NCI-H187 treated with DMSO at 0.1 percent for 48 hours (cell line): ENCODE data around the gene TEP1.
A peak's percentile ranks its signal among the peaks of the same experiment; 100 is the strongest.
"Not testable (repeated sequence)": the region's sequence is repeated elsewhere in the genome, so short reads cannot be mapped to it uniquely, and the experiment has no call there.

ENCODE experiments used
- DNase-seq: peaks from one replicate; lab custom pipeline; 2025; lab: John Stamatoyannopoulos, UW

The TEP1 gene

DNA sequence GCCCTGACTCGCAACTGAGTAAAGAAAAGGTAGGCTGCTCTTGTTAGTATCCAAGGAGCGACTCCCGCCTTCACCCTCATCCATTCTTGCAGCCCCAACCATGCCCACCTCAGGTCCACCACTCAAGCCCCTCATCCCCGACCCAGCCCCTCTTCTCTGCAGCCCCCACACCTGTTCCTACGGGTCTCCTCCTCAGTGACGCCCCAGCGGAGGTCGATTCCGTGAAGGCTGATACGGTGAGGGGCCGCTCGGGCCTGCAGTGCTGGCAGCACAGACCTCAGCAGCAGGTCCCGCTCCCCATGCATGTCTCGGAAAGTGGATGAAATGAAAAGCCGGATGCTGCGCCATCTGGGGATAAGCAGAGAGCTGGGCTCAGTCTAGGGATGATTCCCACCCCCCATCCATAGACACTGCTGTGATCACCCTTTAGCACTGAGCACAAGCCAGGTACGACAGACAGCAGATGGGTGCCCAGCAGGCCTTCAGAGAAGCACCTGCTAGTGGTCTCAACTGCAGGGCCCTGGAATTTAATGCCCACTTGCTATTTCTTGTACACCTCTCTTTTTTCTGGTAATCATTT is 26.9 kb downstream of the TEP1 start:
- no peak for DNase-seq

DNA sequence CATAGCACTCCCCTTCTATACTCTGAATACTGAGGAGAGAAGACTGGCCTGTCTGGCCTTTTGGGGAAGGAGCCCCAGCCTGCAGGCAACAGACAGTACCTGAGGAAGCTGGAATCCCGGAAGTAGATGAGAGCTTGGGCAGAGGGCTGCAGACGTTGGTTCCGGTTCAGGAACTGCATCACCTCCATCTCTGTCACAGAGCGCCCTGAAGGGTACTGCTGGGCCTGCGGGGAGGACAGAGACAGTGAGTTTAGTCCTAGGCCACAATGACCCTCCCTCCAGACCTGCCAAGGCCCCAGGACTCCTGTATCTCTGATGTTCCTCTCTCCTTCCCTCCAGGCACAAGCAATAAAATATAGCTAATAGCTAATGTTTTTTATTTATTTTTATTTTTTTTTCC is 28.4 kb downstream of the TEP1 start:
- no peak for DNase-seq

- no peak for DNase-seq
These were observed 29.0 kb downstream of the TEP1 start for GRCh38 chr14:20384321-20384720.

DNA sequence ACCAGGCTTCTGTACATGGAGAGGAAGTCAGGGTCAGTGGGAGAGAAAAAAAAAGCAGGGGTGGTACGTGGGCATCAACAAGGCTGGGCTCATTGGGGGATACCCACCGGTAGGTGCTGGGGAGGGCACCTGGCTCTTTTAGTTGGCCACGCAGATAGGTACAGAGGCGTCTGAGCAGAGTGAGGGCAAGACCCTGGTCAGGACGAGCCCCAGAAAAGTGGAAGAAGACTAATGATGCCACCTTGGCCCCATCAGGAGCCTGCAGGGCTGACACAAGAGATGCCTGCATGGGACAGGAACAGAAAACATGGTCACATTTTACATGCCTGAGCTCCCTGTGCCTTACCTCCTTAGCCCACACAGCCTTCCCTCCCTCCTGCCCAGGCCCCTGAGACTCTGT is 29.7 kb downstream of the TEP1 start:
- DNase-seq, result no peak

DNA sequence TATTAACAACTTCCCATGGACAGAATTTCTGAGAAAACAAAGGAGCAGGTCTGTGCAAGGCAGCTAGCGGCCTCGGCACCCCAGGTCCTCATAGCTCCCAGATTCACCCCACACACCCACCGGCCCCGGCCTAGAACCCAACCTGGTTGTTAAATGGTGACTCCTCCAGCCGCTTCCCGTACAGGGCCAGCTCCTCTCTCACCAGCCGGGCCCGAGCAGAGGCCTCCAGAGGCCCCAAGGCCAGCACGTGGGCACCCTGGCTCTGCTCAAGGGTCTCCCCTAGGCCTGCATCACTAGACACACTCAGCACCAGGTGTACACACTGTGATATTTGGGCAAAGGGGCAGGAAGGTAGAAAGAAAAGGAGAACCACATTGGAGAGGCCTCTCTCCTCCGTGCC is 30.3 kb downstream of the TEP1 start:
- no peak for DNase-seq

DNA sequence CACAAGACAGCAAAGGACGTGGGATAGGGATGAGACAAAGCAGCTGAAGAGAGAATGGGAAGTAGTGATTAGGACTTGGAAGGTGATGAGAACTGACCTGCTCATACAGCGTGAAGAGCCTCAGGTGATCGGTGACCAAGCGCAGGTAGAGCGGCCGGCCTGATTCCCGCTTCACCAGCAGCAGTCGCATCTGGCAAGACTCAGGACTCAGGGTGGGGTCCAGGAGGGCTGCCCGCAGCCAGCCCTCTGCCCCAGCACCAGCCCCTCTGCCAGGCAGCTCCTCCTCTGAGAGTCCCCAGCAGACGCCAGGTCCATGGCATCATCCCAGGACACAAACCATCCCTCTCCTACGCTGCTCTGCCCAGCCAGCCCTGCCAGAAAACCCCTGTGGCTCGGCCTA is 30.8 kb downstream of the TEP1 start:
- DNase-seq, result no peak

- DNase-seq, result no peak
These were observed 32.0 kb downstream of the TEP1 start for GRCh38 chr14:20381341-20381740.

GRCh38 chr14:20380681-20381080 is 32.6 kb downstream of the TEP1 start:
- no peak for DNase-seq

GRCh38 chr14:20379743-20380142 is 33.6 kb downstream of the TEP1 start:
- DNase-seq, result no peak

DNA sequence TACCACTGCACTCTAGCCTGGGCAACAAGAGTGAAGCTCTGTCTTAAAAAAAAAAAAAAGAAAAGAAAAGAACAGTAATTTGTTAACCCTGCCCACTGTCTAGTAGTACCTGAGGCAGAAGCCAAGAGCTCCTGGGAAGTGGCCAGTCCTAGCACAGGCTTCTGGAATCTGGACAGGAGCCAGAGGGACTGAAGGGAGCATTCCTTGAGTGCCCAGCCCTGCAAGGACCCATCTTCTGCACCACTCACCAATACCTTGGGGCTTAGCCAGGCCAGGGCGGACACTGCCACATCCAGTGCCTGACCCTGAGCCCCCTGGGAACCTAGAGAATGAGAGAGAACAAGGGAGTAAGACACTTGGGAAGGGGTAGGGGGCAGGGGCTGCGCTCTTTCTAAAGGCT is 36.1 kb downstream of the TEP1 start:
- DNase-seq, result no peak

DNA sequence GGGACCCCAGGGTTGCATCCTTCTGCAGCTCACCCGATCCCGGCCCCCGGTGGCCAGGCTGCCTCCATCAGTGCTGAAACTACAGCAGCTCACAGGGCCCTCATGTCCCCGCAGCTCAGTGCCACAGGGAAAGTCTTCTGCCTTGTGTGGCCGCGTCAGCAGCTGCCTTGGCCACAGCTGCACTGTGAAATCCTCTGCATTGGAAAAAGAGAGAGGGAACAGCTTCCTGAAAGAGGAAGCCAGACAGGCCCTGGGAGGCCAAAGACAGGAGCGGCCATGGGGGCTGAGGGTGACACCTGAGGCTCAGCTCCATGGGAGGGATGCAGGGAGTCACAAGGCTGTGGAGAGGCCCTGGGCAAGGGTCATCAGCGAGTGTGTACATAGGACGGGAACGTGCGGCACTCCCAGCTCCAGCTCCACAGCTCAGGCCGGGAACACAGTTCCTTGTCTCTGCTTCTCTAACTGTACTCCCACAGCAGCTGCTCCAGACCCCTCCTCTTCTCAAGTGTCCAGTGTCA is 37.2 kb downstream of the TEP1 start:
- DNase-seq, result no peak

DNA sequence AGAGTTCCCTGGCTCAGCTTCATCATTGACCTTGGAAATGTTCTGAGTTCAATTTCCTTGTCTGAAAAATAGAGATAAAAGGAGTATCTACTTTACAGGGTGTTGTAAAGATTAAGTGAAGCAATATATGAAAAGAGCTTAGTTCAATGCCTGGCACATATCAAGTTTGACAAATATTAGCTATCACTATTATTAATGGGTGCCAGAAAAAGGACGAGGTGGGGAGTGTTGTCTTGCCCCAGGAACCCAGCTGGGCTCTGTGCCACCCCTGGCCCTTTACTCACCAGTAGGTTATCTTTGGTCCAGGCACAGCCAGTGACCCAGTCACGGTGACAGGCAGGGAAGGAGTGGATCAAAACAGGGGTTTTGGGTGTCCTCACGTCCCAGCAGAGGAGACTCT is 37.8 kb downstream of the TEP1 start:
- DNase-seq, result no peak

GRCh38 chr14:20372796-20373195 is 40.5 kb downstream of the TEP1 start:
- no peak for DNase-seq

DNA sequence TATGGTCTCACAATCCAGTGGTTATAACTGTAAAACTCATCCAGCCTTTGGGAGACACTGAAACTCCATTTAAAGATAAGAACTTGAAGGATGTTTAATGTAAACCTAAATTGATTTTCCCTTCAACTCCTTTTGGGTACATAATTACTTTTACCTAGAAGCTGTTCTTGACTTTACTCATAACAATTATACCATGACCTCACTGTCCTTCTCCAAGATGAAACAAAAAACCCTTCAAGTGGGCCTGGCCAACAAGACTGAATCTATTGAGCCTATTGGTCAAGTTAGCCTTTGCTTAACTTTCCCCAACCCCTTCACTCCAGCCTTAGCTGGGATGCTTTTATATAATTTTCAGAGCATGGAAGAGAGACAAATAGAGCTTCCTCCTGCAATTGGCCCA is 47.4 kb downstream of the TEP1 start:
- no peak for DNase-seq

DNA sequence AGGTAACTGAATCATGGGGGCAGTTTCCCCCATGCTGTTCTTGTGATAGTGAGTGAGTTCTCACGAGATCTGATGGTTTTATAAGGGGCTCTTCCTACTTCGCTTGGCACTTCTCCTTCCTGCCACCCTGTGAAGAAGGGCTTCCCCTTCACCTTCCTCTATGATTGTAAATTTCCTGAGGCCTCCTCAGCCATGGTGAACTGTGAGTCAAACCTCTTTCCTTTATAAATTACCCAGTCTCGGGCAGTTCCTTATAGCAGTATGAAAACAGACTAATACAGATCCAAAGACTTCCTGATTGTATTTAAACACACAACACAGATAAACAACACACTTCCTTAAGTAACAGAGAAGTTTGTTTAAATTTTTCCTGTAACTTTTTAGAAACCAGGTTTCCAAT is 54.8 kb downstream of the TEP1 start:
- DNase-seq, result not testable (repeated sequence)

- DNase-seq, result no peak
These were observed 56.9 kb downstream of the TEP1 start for GRCh38 chr14:20356422-20356821.

DNA sequence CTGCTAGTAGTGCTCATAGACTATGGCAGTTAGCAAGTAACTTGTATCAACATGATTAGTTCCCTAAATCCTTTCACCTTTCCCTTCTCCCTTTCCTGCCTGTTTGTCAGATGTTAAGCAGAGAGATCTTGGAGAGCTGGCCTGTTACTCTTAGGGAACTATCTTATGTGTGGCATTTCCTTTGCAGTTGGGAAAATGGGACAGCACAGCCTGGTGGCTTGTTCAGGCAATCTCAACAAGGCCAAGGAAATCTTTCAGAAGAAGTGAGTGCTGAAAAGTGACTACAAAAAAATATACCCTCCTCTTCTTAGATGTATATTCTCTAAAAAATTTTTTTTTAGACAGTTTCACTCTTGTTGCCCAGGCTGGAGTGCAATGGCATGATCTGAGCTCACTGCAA is 62.4 kb downstream of the TEP1 start:
- no peak for DNase-seq

- no peak for DNase-seq
These were observed 63.0 kb downstream of the TEP1 start for GRCh38 chr14:20350282-20350681.

GRCh38 chr14:20347747-20348146 is 65.6 kb downstream of the TEP1 start:
- DNase-seq, result no peak

GRCh38 chr14:20346713-20347112 is 66.6 kb downstream of the TEP1 start:
- no peak for DNase-seq

DNA sequence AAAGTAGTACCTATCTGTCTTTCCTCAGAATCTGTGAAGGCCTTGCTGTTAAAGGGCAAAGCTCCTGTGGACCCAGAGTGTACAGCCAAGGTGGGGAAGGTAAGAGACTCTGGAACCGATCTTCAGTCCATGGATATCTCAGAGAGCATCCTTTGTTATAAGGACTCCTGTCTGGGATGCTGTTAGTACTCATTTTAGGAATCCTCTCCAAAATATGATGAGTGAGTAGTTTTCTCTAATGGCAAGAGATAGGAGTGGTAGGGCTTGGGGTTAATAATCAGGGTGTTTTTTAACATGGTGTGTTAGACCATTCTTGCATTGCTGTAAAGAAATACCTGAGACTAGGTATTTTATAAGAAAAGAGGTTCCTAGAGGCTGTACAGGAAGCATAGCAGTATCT is 67.9 kb downstream of the TEP1 start:
- DNase-seq, result no peak

- no peak for DNase-seq
These were observed 69.5 kb downstream of the TEP1 start for GRCh38 chr14:20343862-20344220.

DNA sequence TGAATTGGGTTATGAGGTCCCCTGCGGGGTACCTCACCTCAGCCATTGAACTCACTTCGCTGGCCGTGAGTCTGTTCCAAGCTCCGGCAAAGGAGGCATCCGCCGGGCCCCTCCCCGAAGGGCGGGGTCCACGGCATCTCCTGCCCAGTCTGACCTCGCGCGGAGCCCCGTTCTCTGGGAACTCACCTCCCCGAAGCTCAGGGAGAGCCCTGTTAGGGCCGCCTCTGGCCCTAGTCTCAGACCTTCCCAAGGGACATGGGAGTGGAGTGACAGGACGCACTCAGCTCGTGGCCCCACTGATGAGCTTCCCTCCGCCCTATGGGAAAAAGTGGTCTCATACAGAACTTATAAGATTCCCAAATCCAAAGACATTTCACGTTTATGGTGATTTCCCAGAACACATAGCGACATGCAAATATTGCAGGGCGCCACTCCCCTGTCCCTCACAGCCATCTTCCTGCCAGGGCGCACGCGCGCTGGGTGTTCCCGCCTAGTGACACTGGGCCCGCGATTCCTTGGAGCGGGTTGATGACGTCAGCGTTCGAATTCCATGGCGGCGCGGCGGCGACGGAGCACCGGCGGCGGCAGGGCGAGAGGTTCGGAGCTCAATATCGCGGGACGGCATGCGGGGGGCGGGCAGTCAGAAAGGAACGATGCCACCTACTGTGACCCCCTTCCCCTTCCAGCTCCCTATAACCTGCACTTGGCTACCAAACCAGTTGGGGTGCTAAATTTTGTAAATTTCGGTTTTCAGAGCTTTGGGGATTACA is 70.0 kb downstream of the TEP1 start, which contains the start of gene PARP2:
TSS of gene PARP2 (plus strand) at position 544 of the 770 bp plus-strand sequence. CDS start at position 551, 7 bp downstream.
- DNase-seq, result peak; percentile 98

DNA sequence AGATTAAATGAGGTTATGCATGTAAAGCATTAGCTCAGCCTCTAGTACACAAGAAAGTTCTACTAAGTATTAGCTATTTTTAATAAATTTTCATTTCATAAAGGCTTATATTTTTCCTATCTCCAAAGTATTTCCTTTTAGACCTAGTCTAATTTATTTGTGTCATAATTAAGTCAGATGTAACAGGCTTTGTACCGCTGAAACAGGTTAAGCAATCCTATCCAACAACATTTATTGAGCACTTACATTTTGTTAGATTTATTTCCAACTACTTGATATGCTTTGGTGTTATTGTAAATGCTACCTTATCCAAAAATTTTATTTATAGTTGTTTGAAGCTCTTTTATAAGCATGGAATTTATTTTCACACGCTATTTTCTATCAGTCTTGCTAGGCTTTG is 71.7 kb downstream of the TEP1 start:
- no peak for DNase-seq
